ENCODE data around the gene NPAS3.

GRCh38 chr14:33414041-33414440 lies 475.4 kb downstream of the NPAS3 start:
- TF ChIP-seq, protein P1, sequence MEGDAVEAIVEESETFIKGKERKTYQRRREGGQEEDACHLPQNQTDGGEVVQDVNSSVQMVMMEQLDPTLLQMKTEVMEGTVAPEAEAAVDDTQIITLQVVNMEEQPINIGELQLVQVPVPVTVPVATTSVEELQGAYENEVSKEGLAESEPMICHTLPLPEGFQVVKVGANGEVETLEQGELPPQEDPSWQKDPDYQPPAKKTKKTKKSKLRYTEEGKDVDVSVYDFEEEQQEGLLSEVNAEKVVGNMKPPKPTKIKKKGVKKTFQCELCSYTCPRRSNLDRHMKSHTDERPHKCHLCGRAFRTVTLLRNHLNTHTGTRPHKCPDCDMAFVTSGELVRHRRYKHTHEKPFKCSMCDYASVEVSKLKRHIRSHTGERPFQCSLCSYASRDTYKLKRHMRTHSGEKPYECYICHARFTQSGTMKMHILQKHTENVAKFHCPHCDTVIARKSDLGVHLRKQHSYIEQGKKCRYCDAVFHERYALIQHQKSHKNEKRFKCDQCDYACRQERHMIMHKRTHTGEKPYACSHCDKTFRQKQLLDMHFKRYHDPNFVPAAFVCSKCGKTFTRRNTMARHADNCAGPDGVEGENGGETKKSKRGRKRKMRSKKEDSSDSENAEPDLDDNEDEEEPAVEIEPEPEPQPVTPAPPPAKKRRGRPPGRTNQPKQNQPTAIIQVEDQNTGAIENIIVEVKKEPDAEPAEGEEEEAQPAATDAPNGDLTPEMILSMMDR (IDR thresholded peaks at IDR 0.05): no peak
- TF ChIP-seq ZFX (IDR thresholded peaks at IDR 0.05; ENCODE audit: borderline replicate concordance): no peak

Measured in 22Rv1 (cell line).